Measurements from ENCODE around the gene STAT5A. TPM values are rescaled to one million over a fixed set of nuclear protein-coding genes. Genes with fewer than 3 reads are reported as not detected.

STAT5A gene
- polyA plus RNA-seq, 1 of the 3 experiments (the other 2 are of a cell fraction), result 2.3 TPM

GRCh38 chr17:42340691-42341127 is 52.4 kb downstream of the STAT5A start:
- Histone ChIP-seq H3K9ac (no peak overlapping the region), H4K20me1 (ENCODE audit: insufficient read depth) (0 out of 2 replicates have a peak, but pooled peaks cover under 1% of the 10 kb centered on the region), H3K27ac (ENCODE audit: low read depth in 2 of 2, low read length in 1 of 2) (no peak overlapping the region), H3F3A (replicated peaks; ENCODE audit: insufficient read depth) (peaks cover 9% of the 10 kb centered on the region), H3K9me3 (no peaks in the 10 kb centered on the region), H3K79me2 (ENCODE audit: insufficient read depth) (peaks cover 7% of the 10 kb centered on the region), H3K27me3 (ENCODE audit: insufficient read depth) (no peaks in the 10 kb centered on the region), H3K9me2 (no peaks in the 10 kb centered on the region), H3K4me1 (ENCODE audit: control insufficient read depth in 1 of 2, insufficient read depth in 2 of 2, low read depth in 1 of 2, low read length in 1 of 2) (no peaks in the 10 kb centered on the region), H3K4me2 (no peak overlapping the region), H2AFZ (ENCODE audit: low read depth) (no peak overlapping the region), H3K4me3 (ENCODE audit: low read depth in 2 of 2, low read length in 1 of 2) (no peak overlapping the region), H3K36me3 (replicated peaks in 1 of 2; ENCODE audit: control insufficient read depth in 1 of 2, insufficient read depth in 2 of 2, low read length in 1 of 2) (peaks cover 40 to 52% of the 10 kb centered on the region in 2 experiments)
- ChIA-PET CTCF (interaction anchor here (0.7 to 2.1 kb wide), 3 partner anchors 19 to 66 kb away, joined by 3 to 7 read pairs (median 3); no protein-coding TSS in a partner anchor), POLR2A (no interaction called here)
- TF ChIP-seq RCOR1 (IDR thresholded peaks at IDR 0.05; ENCODE audit: low read length) (no peak), GABPA (IDR thresholded peaks at IDR 0.05; ENCODE audit: low read depth) (no peak), JUND (IDR thresholded peaks at IDR 0.05) (no peak), RXRA (IDR thresholded peaks at IDR 0.05; ENCODE audit: borderline replicate concordance, low read depth) (no peak), YY1 (IDR thresholded peaks at IDR 0.05; ENCODE audit: low read depth) (no peak), EP300 (IDR thresholded peaks at IDR 0.05; ENCODE audit: borderline replicate concordance in 1 of 2, low read depth in 1 of 2, low read length in 1 of 2) (no peak), FOSL2 (IDR thresholded peaks at IDR 0.05; ENCODE audit: borderline replicate concordance, low read depth) (no peak), NRF1 (IDR thresholded peaks at IDR 0.05; ENCODE audit: low read depth, low read length) (no peak), MXI1 (IDR thresholded peaks at IDR 0.05; ENCODE audit: low read depth, low read length) (no peak)
- TF ChIP-seq, protein P1, sequence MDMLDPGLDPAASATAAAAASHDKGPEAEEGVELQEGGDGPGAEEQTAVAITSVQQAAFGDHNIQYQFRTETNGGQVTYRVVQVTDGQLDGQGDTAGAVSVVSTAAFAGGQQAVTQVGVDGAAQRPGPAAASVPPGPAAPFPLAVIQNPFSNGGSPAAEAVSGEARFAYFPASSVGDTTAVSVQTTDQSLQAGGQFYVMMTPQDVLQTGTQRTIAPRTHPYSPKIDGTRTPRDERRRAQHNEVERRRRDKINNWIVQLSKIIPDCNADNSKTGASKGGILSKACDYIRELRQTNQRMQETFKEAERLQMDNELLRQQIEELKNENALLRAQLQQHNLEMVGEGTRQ (IDR thresholded peaks at IDR 0.05; ENCODE audit: borderline replicate concordance, low read depth, low read length), result no peak
- TF ChIP-seq, protein P2, sequence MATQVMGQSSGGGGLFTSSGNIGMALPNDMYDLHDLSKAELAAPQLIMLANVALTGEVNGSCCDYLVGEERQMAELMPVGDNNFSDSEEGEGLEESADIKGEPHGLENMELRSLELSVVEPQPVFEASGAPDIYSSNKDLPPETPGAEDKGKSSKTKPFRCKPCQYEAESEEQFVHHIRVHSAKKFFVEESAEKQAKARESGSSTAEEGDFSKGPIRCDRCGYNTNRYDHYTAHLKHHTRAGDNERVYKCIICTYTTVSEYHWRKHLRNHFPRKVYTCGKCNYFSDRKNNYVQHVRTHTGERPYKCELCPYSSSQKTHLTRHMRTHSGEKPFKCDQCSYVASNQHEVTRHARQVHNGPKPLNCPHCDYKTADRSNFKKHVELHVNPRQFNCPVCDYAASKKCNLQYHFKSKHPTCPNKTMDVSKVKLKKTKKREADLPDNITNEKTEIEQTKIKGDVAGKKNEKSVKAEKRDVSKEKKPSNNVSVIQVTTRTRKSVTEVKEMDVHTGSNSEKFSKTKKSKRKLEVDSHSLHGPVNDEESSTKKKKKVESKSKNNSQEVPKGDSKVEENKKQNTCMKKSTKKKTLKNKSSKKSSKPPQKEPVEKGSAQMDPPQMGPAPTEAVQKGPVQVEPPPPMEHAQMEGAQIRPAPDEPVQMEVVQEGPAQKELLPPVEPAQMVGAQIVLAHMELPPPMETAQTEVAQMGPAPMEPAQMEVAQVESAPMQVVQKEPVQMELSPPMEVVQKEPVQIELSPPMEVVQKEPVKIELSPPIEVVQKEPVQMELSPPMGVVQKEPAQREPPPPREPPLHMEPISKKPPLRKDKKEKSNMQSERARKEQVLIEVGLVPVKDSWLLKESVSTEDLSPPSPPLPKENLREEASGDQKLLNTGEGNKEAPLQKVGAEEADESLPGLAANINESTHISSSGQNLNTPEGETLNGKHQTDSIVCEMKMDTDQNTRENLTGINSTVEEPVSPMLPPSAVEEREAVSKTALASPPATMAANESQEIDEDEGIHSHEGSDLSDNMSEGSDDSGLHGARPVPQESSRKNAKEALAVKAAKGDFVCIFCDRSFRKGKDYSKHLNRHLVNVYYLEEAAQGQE (IDR thresholded peaks at IDR 0.05; ENCODE audit: low read depth, low read length), result no peak
- no peak for DNase-seq

- DNase-seq, result no peak
- no peak overlapping the region for H3K9ac ChIP-seq
- no peak for TF ChIP-seq GATA2 (CRISPR knock-in tag; IDR thresholded peaks at IDR 0.05)
- TF ChIP-seq, protein P3, sequence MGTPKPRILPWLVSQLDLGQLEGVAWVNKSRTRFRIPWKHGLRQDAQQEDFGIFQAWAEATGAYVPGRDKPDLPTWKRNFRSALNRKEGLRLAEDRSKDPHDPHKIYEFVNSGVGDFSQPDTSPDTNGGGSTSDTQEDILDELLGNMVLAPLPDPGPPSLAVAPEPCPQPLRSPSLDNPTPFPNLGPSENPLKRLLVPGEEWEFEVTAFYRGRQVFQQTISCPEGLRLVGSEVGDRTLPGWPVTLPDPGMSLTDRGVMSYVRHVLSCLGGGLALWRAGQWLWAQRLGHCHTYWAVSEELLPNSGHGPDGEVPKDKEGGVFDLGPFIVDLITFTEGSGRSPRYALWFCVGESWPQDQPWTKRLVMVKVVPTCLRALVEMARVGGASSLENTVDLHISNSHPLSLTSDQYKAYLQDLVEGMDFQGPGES (IDR thresholded peaks at IDR 0.05; ENCODE audit: low read depth, low read length), result no peak
- TF ChIP-seq USF1 (IDR thresholded peaks at IDR 0.05; ENCODE audit: borderline replicate concordance, low read depth), result no peak
- H3F3A ChIP-seq (replicated peaks; ENCODE audit: insufficient read depth), result peaks cover 9% of the 10 kb centered on the region
- no peak overlapping the region for H3K4me3 ChIP-seq (ENCODE audit: low read depth in 2 of 2, low read length in 1 of 2)
- 100% methylated on average over 4 of the region's 4 CpGs for WGBS (ENCODE audit: low lambda C conversion rate)
- H3K9me3 ChIP-seq, result no peaks in the 10 kb centered on the region
- peaks cover 36 to 54% of the 10 kb centered on the region in 2 experiments for H3K36me3 ChIP-seq (replicated peaks in 1 of 2; ENCODE audit: control insufficient read depth in 1 of 2, insufficient read depth in 2 of 2, low read length in 1 of 2)
- H3K27ac ChIP-seq (ENCODE audit: low read depth in 2 of 2, low read length in 1 of 2), result no peak overlapping the region
- H2AFZ ChIP-seq (ENCODE audit: low read depth), result no peak overlapping the region
- H3K9me2 ChIP-seq, result no peaks in the 10 kb centered on the region
- no peaks in the 10 kb centered on the region for H3K4me1 ChIP-seq (ENCODE audit: control insufficient read depth in 1 of 2, insufficient read depth in 2 of 2, low read depth in 1 of 2, low read length in 1 of 2)
- H4K20me1 ChIP-seq (ENCODE audit: insufficient read depth), result peaks cover 9% of the 10 kb centered on the region
- POLR2A ChIA-PET, result no interaction called here
- H3K4me2 ChIP-seq, result no peak overlapping the region
- CTCF ChIA-PET, result interaction anchor here (2.1 kb wide), 1 partner anchor 65 kb away, joined by 7 read pairs; no protein-coding TSS in a partner anchor
- peaks cover 15% of the 10 kb centered on the region for H3K79me2 ChIP-seq (ENCODE audit: insufficient read depth)
- H3K27me3 ChIP-seq (ENCODE audit: insufficient read depth), result no peaks in the 10 kb centered on the region
Observed at GRCh38 chr17:42341568-42341967, 53.3 kb downstream of the STAT5A start.
